ENCODE measurements around the gene TMEM163.

The TMEM163 gene

GRCh38 chr2:134677856-134678756 is 40.7 kb downstream of the TMEM163 start:
- H3K27ac ChIP-seq (ENCODE audit: extremely low read depth, low read depth, low read length), result no peak overlapping the region
- CTCF ChIA-PET, result interaction anchor here (0.6 to 1.6 kb wide), 5 partner anchors 20 to 433 kb away, joined by 3 to 5 read pairs (median 4); no protein-coding TSS in a partner anchor
- POLR2A ChIA-PET, result no interaction called here

GRCh38 chr2:134676960-134677359 is 41.8 kb downstream of the TMEM163 start:
- no peak for TF ChIP-seq IKZF3 (tag by site-specific recombination; IDR thresholded peaks at IDR 0.05)
- TF ChIP-seq ZNF398 (tag by site-specific recombination; IDR thresholded peaks at IDR 0.05), result no peak
- TF ChIP-seq GLI4 (tag by site-specific recombination; IDR thresholded peaks at IDR 0.05), result no peak
- CTCF ChIA-PET, result no interaction called here
- Histone ChIP-seq H3K4me1 (ENCODE audit: control insufficient read depth, insufficient read depth, low read length) (no peaks in the 10 kb centered on the region), H3K9me3 (ENCODE audit: control insufficient read depth, insufficient read depth, low read depth, low read length) (no peaks in the 10 kb centered on the region), H3K4me3 (ENCODE audit: low read depth, low read length) (no peak overlapping the region), H3K36me3 (ENCODE audit: control insufficient read depth in 2 of 2, insufficient read depth in 1 of 2, low read length in 2 of 2) (no peaks in the 10 kb centered on the region), H3K27ac (ENCODE audit: extremely low read depth, low read depth, low read length) (no peak overlapping the region)
- POLR2A ChIA-PET, result no interaction called here

More at GRCh38 chr2:134677856-134678756, 40.7 kb downstream of the TMEM163 start:
- H3K9me3 ChIP-seq (ENCODE audit: control insufficient read depth, insufficient read depth, low read depth, low read length), result no peaks in the 10 kb centered on the region
- no peaks in the 10 kb centered on the region for H3K4me1 ChIP-seq (ENCODE audit: control insufficient read depth, insufficient read depth, low read length)
- H3K4me3 ChIP-seq (ENCODE audit: low read depth, low read length), result no peak overlapping the region
- no peaks in the 10 kb centered on the region for H3K36me3 ChIP-seq (ENCODE audit: control insufficient read depth in 2 of 2, insufficient read depth in 1 of 2, low read length in 2 of 2)
- TF ChIP-seq TRIM28 (IDR thresholded peaks at IDR 0.05; ENCODE audit: borderline replicate concordance, low read length), result no peak

GRCh38 chr2:134675314-134675713 is 43.5 kb downstream of the TMEM163 start:
- TF ChIP-seq ZNF280C (tag by site-specific recombination; IDR thresholded peaks at IDR 0.05), result no peak
- TF ChIP-seq ZNF707 (tag by site-specific recombination; IDR thresholded peaks at IDR 0.05), result no peak
- Histone ChIP-seq H3K9me3 (ENCODE audit: control insufficient read depth, insufficient read depth, low read depth, low read length) (no peaks in the 10 kb centered on the region), H3K4me1 (ENCODE audit: control insufficient read depth, insufficient read depth, low read length) (peaks cover 6% of the 10 kb centered on the region; the same call in 1 of the 2 replicates), H3K27ac (ENCODE audit: extremely low read depth, low read depth, low read length) (no peak overlapping the region), H3K36me3 (ENCODE audit: control insufficient read depth in 2 of 2, insufficient read depth in 1 of 2, low read length in 2 of 2) (no peaks in the 10 kb centered on the region), H3K4me3 (ENCODE audit: low read depth, low read length) (no peak overlapping the region)
- CTCF ChIA-PET, result interaction anchor here (0.6 to 1.1 kb wide), 2 partner anchors 114 to 245 kb away, joined by 3 read pairs; no protein-coding TSS in a partner anchor
- POLR2A ChIA-PET, result no interaction called here

- Histone ChIP-seq H3K4me1 (ENCODE audit: control insufficient read depth, insufficient read depth, low read length) (peaks cover 6% of the 10 kb centered on the region; the same call in 1 of the 2 replicates), H3K4me3 (ENCODE audit: low read depth, low read length) (no peak overlapping the region), H3K9me3 (ENCODE audit: control insufficient read depth, insufficient read depth, low read depth, low read length) (no peaks in the 10 kb centered on the region), H3K36me3 (ENCODE audit: control insufficient read depth in 2 of 2, insufficient read depth in 1 of 2, low read length in 2 of 2) (no peaks in the 10 kb centered on the region), H3K27ac (ENCODE audit: extremely low read depth, low read depth, low read length) (no peak overlapping the region)
- POLR2A ChIA-PET, result interaction anchor here (1.0 kb wide), 1 partner anchor 14 kb away, joined by 5 read pairs; no protein-coding TSS in a partner anchor
- TF ChIP-seq SALL2 (tag by site-specific recombination; IDR thresholded peaks at IDR 0.05; ENCODE audit: borderline replicate concordance), result no peak
- CTCF ChIA-PET, result interaction anchor here (0.6 to 1.1 kb wide), 3 partner anchors 16 to 245 kb away, joined by 3 read pairs; no protein-coding TSS in a partner anchor
Measured at GRCh38 chr2:134674687-134675086, 44.1 kb downstream of the TMEM163 start.

GRCh38 chr2:134671513-134671912 is 47.3 kb downstream of the TMEM163 start:
- Histone ChIP-seq H3K9me3 (ENCODE audit: control insufficient read depth, insufficient read depth, low read depth, low read length) (no peaks in the 10 kb centered on the region), H3K4me1 (ENCODE audit: control insufficient read depth, insufficient read depth, low read length) (peaks cover 6% of the 10 kb centered on the region; the same call in 1 of the 2 replicates), H3K4me3 (ENCODE audit: low read depth, low read length) (no peak overlapping the region), H3K36me3 (ENCODE audit: control insufficient read depth in 2 of 2, insufficient read depth in 1 of 2, low read length in 2 of 2) (no peaks in the 10 kb centered on the region), H3K27ac (ENCODE audit: extremely low read depth, low read depth, low read length) (no peak overlapping the region)
- ChIA-PET CTCF (interaction anchor here (1.2 kb wide), 1 partner anchor 13 kb away, joined by 3 read pairs; no protein-coding TSS in a partner anchor), POLR2A (interaction anchor here (0.6 to 1.0 kb wide), 2 partner anchors 10 to 246 kb away, joined by 3 to 4 read pairs; no protein-coding TSS in a partner anchor)
- TF ChIP-seq ZNF76 (tag by site-specific recombination; IDR thresholded peaks at IDR 0.05; ENCODE audit: borderline replicate concordance, low read depth), result no peak
- peak; percentile 48; the same call in 1 of the 2 replicates for TF ChIP-seq KLF1 (tag by site-specific recombination; IDR thresholded peaks at IDR 0.05)
- 0 out of 2 replicates have a peak, but pooled peaks have one; percentile 17 for TF ChIP-seq EGR2 (tag by site-specific recombination; IDR thresholded peaks at IDR 0.05; ENCODE audit: low read depth)
- 0 out of 2 replicates have a peak, but pooled peaks have one; percentile 12 for TF ChIP-seq ZFHX2 (tag by site-specific recombination; conservative IDR thresholded peaks at IDR 0.05)
